ENCODE results near the gene SLC2A9. TPM values are rescaled to one million over a fixed set of nuclear protein-coding genes. Genes with fewer than 3 reads are reported as not detected.
A peak's percentile ranks its signal among the peaks of the same experiment; 100 is the strongest.

SLC2A9 gene
- total and polyA plus RNA-seq, 2 donors (not counting 3 experiments of a cell fraction or from before 2014, with no cell fraction given) = 1.6 to 1.8 TPM

DNA sequence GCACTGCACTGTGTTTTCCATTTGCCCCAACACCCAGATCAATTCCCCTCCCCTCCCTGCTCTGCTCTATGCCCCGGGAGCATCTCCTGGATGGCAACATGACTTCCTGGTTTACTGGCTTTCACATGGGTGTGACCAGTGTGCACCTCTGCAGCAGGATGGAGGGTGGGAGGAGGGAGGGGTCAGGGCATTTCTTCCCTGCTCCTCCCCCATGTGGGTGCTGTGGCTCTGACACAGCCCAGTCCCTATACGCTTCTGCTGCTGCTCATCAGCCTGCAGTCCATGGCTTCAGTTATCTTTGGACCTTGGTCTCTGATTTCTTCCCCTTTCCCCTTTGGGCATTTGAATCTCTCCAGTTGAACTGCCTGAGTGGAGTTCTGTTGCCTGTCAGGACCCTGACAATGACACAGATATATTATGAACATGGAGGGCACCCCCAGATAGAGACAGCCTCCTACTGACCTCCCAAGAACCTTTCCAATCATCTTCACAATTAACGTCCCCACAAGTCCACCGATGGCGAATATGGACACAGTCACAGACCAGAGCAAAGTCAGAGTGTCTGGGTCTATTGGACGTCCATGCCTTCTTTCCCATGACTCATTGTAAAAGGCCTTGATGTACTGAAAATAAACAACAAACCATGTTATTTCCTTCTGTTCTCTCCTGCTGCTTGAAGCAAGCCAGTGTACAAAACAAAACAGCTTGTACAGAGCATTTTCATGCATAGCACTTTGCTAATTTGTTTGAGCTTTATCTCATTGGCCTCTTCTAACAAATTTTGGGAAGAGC lies 24.8 kb downstream of the SLC2A9 start:
- Histone ChIP-seq H3K9me3 (replicated peaks; ENCODE audit: control insufficient read depth, insufficient read depth, low read length) (no peaks in the 10 kb centered on the region), H3K4me2 (ENCODE audit: insufficient read depth, low read length) (no peak overlapping the region), H3K4me1 (ENCODE audit: control insufficient read depth, extremely low read depth, insufficient read depth, low read length) (no peaks in the 10 kb centered on the region), H3K27me3 (ENCODE audit: control insufficient read depth in 2 of 2, insufficient read depth in 2 of 2, low read length in 2 of 2) (no peaks in the 10 kb centered on the region), H3K4me3 (replicated peaks in 1 of 3; ENCODE audit: insufficient read depth in 1 of 3, low read depth in 1 of 3, low read length in 3 of 3) (no peak overlapping the region), H3K9ac (replicated peaks; ENCODE audit: extremely low read depth, insufficient read depth, low read length) (no peak overlapping the region), H3K27ac (ENCODE audit: insufficient read depth, low read depth, low read length) (no peak overlapping the region), H2AFZ (ENCODE audit: low read depth, low read length) (no peak overlapping the region), H4K20me1 (replicated peaks; ENCODE audit: control insufficient read depth, extremely low read depth, insufficient read depth, low read length) (no peaks in the 10 kb centered on the region), H3K9me1 (replicated peaks; ENCODE audit: control insufficient read depth, extremely low read depth, insufficient read depth, low read length) (no peaks in the 10 kb centered on the region), H3K36me3 (ENCODE audit: control insufficient read depth in 2 of 2, extremely low read depth in 1 of 2, insufficient read depth in 2 of 2, low read length in 2 of 2) (no peaks in the 10 kb centered on the region), H3K79me2 (ENCODE audit: control insufficient read depth, insufficient read depth, low read length) (no peaks in the 10 kb centered on the region)
- BruUV-seq (replicated peaks) = no TSS peak
- intact Hi-C loops (cut with micrococcal nuclease) = no loop called here
- dilution Hi-C loops (cut with MboI; ENCODE audit: extremely low pct_ligation_motif_present, low sequenced_read_pairs) = no loop called here
- ChIA-PET POLR2A (interaction anchor here (0.6 kb wide), 1 partner anchor 141 kb away, joined by 3 read pairs; no protein-coding TSS in a partner anchor), CTCF (no interaction called here)
- FAIRE-seq (no peak), DNase-seq (ENCODE audit: low read depth, low spot score) (peak; percentile 36)
- TF ChIP-seq, protein P1, sequence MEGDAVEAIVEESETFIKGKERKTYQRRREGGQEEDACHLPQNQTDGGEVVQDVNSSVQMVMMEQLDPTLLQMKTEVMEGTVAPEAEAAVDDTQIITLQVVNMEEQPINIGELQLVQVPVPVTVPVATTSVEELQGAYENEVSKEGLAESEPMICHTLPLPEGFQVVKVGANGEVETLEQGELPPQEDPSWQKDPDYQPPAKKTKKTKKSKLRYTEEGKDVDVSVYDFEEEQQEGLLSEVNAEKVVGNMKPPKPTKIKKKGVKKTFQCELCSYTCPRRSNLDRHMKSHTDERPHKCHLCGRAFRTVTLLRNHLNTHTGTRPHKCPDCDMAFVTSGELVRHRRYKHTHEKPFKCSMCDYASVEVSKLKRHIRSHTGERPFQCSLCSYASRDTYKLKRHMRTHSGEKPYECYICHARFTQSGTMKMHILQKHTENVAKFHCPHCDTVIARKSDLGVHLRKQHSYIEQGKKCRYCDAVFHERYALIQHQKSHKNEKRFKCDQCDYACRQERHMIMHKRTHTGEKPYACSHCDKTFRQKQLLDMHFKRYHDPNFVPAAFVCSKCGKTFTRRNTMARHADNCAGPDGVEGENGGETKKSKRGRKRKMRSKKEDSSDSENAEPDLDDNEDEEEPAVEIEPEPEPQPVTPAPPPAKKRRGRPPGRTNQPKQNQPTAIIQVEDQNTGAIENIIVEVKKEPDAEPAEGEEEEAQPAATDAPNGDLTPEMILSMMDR (IDR thresholded peaks at IDR 0.05; ENCODE audit: extremely low read depth in 1 of 2, insufficient read depth in 1 of 2, low read depth in 1 of 2, low read length in 2 of 2) = no peak
- TF ChIP-seq POLR2A (IDR thresholded peaks at IDR 0.05; ENCODE audit: low read depth, low read length) (no peak), MYC (IDR thresholded peaks at IDR 0.05; ENCODE audit: low read depth, low read length) (no peak), EZH2 (IDR thresholded peaks at IDR 0.05; ENCODE audit: borderline replicate concordance, low read depth, low read length, severe bottlenecking) (no peak), JUN (IDR thresholded peaks at IDR 0.05; ENCODE audit: borderline replicate concordance, insufficient read depth, insufficient read length, low read depth) (no peak), POLR2AphosphoS5 (IDR thresholded peaks at IDR 0.05; ENCODE audit: insufficient read depth, low read depth, low read length) (no peak), FOS (IDR thresholded peaks at IDR 0.05; ENCODE audit: borderline replicate concordance, insufficient read depth, low read length) (no peak), GATA2 (IDR thresholded peaks at IDR 0.05; ENCODE audit: insufficient read depth, insufficient read length, low read depth, low read length) (no peak)
- TF ChIP-seq, protein P2, sequence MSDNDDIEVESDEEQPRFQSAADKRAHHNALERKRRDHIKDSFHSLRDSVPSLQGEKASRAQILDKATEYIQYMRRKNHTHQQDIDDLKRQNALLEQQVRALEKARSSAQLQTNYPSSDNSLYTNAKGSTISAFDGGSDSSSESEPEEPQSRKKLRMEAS (IDR thresholded peaks at IDR 0.05; ENCODE audit: insufficient read depth, insufficient read length) = no peak
